ENCODE results near the gene MSX2. TPM values are rescaled to one million over a fixed set of nuclear protein-coding genes. Genes with fewer than 3 reads are reported as not detected.

Gene MSX2
- total RNA-seq, 4 donors from 2014 or later = 5.4 to 7.9 (median 6.3) TPM

- no peak for DNase-seq (ENCODE audit: low spot score in 2 of 2)
- TF ChIP-seq CTCF (IDR thresholded peaks at IDR 0.05) = no peak
- no peak overlapping the region for H3K4me3 ChIP-seq (ENCODE audit: low read depth, poor library complexity, severe bottlenecking)
- WGBS, 2 donors = 49 to 54% methylated on average over 7 of the region's 7 CpGs
- intact Hi-C loops (cut with DNase I; ENCODE audit: low total_unique reads) = no loop called here
These were observed 29.8 kb upstream of the MSX2 start for GRCh38 chr5:174694611-174695010.

GRCh38 chr5:174698156-174698555 is 26.2 kb upstream of the MSX2 start:
- H3K4me3 ChIP-seq (ENCODE audit: low read depth, poor library complexity, severe bottlenecking) = no peak overlapping the region
- intact Hi-C loops (cut with DNase I; ENCODE audit: low total_unique reads) = no loop called here
- DNase-seq (ENCODE audit: low spot score in 2 of 2) = no peak
- 77 to 82% methylated on average over 8 of the region's 8 CpGs for WGBS, 2 donors
- TF ChIP-seq CTCF (IDR thresholded peaks at IDR 0.05) (no peak), POLR2A (IDR thresholded peaks at IDR 0.05) (no peak)

- 72 to 82% methylated on average over 3 of the region's 3 CpGs for WGBS, 2 donors
- H3K4me3 ChIP-seq (ENCODE audit: low read depth, poor library complexity, severe bottlenecking) = no peak overlapping the region
- peak in 1 of 2 donors; percentile 48 for DNase-seq (ENCODE audit: low spot score in 2 of 2)
- TF ChIP-seq CTCF (IDR thresholded peaks at IDR 0.05) (no peak), POLR2A (IDR thresholded peaks at IDR 0.05) (no peak)
- intact Hi-C loops (cut with DNase I; ENCODE audit: low total_unique reads) = no loop called here
These were observed 25.3 kb upstream of the MSX2 start for GRCh38 chr5:174699131-174699530.

GRCh38 chr5:174706997-174707572 is 17.3 kb upstream of the MSX2 start:
- no peak overlapping the region for H3K4me3 ChIP-seq (ENCODE audit: low read depth, poor library complexity, severe bottlenecking)
- intact Hi-C loops (cut with DNase I; ENCODE audit: low total_unique reads) = no loop called here
- peak in 1 of 2 donors; percentile 3 for DNase-seq (ENCODE audit: low spot score in 2 of 2)
- WGBS, 2 donors = 21 to 23% methylated on average over 9 of the region's 9 CpGs
- TF ChIP-seq POLR2A (IDR thresholded peaks at IDR 0.05) (no peak), CTCF (IDR thresholded peaks at IDR 0.05) (no peak)

- whole genome bisulfite sequencing, 2 donors = 82 to 88% methylated on average over 11 of the region's 11 CpGs
- peak in 1 of 2 donors; percentile 68 for DNase-seq (ENCODE audit: low spot score in 2 of 2)
- no peak overlapping the region for H3K4me3 ChIP-seq (ENCODE audit: low read depth, poor library complexity, severe bottlenecking)
- TF ChIP-seq CTCF (IDR thresholded peaks at IDR 0.05) = no peak
- TF ChIP-seq POLR2A (IDR thresholded peaks at IDR 0.05) = no peak
- intact Hi-C loops (cut with DNase I; ENCODE audit: low total_unique reads) = no loop called here
These were observed 16.7 kb upstream of the MSX2 start for GRCh38 chr5:174707671-174708070.

Data from lower leg skin (tissue), 4 donors.